ENCODE results near the gene HIRA. TPM values are rescaled to one million over a fixed set of nuclear protein-coding genes. Genes with fewer than 3 reads are reported as not detected.
"Not testable (repeated sequence)": the region's sequence is repeated elsewhere in the genome, so short reads cannot be mapped to it uniquely, and the experiment has no call there.

HIRA gene
- polyA plus RNA-seq, 3 donors: 1.8 to 20.7 (median 2.6) TPM

GRCh38 chr22:19446603-19447329 is 15.2 kb upstream of the HIRA start:
- 34% methylated on average over 14 of the region's 22 CpGs for WGBS (ENCODE audit: insufficient coverage)
- Mint-ChIP-seq H3K36me3 (peaks cover 40 to 51% of the 10 kb centered on the region in 2 donors), H3K4me3 (peak overlapping the region; percentile 90 to 91), H3K27me3 (ENCODE audit: low read depth in 3 of 3) (no peaks in the 10 kb centered on the region), H3K4me1 (peaks cover 25% of the 10 kb centered on the region), H3K27ac (peak overlapping the region; percentile 78 to 92 (median 88)), H3K9me3 (peaks cover 0 to 1% (median 0%) of the 10 kb centered on the region in 7 donors)
- Histone ChIP-seq H3K79me2 (ENCODE audit: insufficient read depth, low read length) (peaks cover 59% of the 10 kb centered on the region), H3K36me3 (replicated peaks in 1 of 2; ENCODE audit: control insufficient read depth in 1 of 2, insufficient read depth in 2 of 2, low read length in 2 of 2) (peaks cover 34 to 49% of the 10 kb centered on the region in 2 donors), H3K9me3 (replicated peaks in 1 of 2; ENCODE audit: control insufficient read depth in 1 of 2, insufficient read depth in 1 of 2, low read length in 2 of 2) (no peaks in the 10 kb centered on the region), H3K4me3 (replicated peaks in 1 of 3; ENCODE audit: low read depth in 2 of 3, low read length in 3 of 3) (peak overlapping the region; percentile 54 to 82 (median 69)), H3K4me1 (ENCODE audit: control insufficient read depth in 1 of 2, insufficient read depth in 2 of 2, low read length in 2 of 2) (peaks cover 16 to 26% of the 10 kb centered on the region in 2 donors), H3K27ac (ENCODE audit: low read depth in 1 of 2, low read length in 2 of 2) (peak overlapping the region; percentile 58 to 87), H4K20me1 (ENCODE audit: insufficient read depth, low read length) (peaks cover 36% of the 10 kb centered on the region), H2AFZ (ENCODE audit: insufficient read depth, low read depth, low read length, poor library complexity, severe bottlenecking) (peak overlapping the region; percentile 97), H3K9ac (ENCODE audit: insufficient read depth, low read length, poor library complexity, severe bottlenecking) (peak overlapping the region; percentile 93), H3K4me2 (replicated peaks; ENCODE audit: extremely low read depth, low read length, poor library complexity, severe bottlenecking) (peak overlapping the region; percentile 84), H3K27me3 (ENCODE audit: control insufficient read depth in 2 of 2, insufficient read depth in 2 of 2, low read length in 2 of 2) (no peaks in the 10 kb centered on the region)
- TF ChIP-seq CTCF (IDR thresholded peaks at IDR 0.05): no peak
- peak in 1 of 3 donors; percentile 9 for DNase-seq
- intact Hi-C loops (cut with micrococcal nuclease): loop anchor here (2.0 kb wide), 1 partner anchor 14 kb away; the partner anchor contains the start of gene MRPL40 (in 2 of the 2)

DNA sequence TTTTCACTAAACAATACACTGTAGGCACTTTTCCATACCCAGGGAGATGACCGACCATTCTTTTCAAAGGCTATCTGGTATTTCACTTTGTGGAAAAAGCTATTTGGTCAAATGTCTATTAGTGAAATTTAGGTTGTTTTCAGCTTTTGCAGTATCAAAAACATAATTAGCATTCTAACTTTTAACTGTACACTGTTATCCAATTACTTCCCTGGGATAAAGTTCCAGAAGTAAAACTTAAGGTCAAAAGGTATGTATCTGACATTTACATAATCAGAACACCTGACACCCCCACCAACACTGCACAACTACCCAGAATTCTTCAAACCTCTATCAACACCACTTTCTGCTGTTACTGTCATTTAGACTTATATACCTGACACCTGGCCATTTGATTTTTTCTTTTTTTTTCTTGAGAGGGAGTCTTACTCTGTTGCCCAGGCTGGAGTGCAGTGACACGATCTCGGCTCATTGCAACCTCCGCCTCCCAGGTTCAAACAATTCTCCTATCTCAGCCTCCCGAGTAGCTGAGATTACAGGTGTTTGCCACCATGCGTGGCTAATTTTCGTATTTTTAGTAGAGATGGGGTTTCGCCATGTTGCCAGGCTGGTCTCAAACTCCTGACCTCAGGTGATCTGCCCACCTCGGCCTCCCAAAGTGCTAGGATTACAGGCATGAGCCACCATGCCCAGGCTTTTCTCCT is 13.9 kb upstream of the HIRA start:
- H3K36me3 Mint-ChIP-seq: peaks cover 39 to 47% of the 10 kb centered on the region in 2 donors
- H3K9me3 ChIP-seq (replicated peaks in 1 of 2; ENCODE audit: control insufficient read depth in 1 of 2, insufficient read depth in 1 of 2, low read length in 2 of 2); DNase-seq; H3K4me2 ChIP-seq (replicated peaks; ENCODE audit: extremely low read depth, low read length, poor library complexity, severe bottlenecking); H3K27ac ChIP-seq (ENCODE audit: low read depth in 1 of 2, low read length in 2 of 2); intact Hi-C loops (cut with micrococcal nuclease); H3K4me3 ChIP-seq (replicated peaks in 1 of 3; ENCODE audit: low read depth in 2 of 3, low read length in 3 of 3); H3K4me3 Mint-ChIP-seq; H2AFZ ChIP-seq (ENCODE audit: insufficient read depth, low read depth, low read length, poor library complexity, severe bottlenecking); H3K27me3 ChIP-seq (ENCODE audit: control insufficient read depth in 2 of 2, insufficient read depth in 2 of 2, low read length in 2 of 2); H3K9ac ChIP-seq (ENCODE audit: insufficient read depth, low read length, poor library complexity, severe bottlenecking); H3K27me3 Mint-ChIP-seq (ENCODE audit: low read depth in 3 of 3); H3K9me3 Mint-ChIP-seq: not testable (repeated sequence)
- H3K36me3 ChIP-seq (replicated peaks in 1 of 2; ENCODE audit: control insufficient read depth in 1 of 2, insufficient read depth in 2 of 2, low read length in 2 of 2): peaks cover 28 to 48% of the 10 kb centered on the region in 2 donors
- H4K20me1 ChIP-seq (ENCODE audit: insufficient read depth, low read length): peaks cover 47% of the 10 kb centered on the region
- peaks cover 25% of the 10 kb centered on the region for H3K4me1 Mint-ChIP-seq
- WGBS (ENCODE audit: insufficient coverage): no CpG with 5 or more reads among the region's 9 CpGs
- peaks cover 16 to 26% of the 10 kb centered on the region in 2 donors for H3K4me1 ChIP-seq (ENCODE audit: control insufficient read depth in 1 of 2, insufficient read depth in 2 of 2, low read length in 2 of 2)
- H3K79me2 ChIP-seq (ENCODE audit: insufficient read depth, low read length): peaks cover 72% of the 10 kb centered on the region
- H3K27ac Mint-ChIP-seq: peak overlapping the region in 1 of 7 donors; percentile 71
